HepG2 (cell line): ENCODE results near the gene GSDMA. TPM values are rescaled to one million over a fixed set of nuclear protein-coding genes. Genes with fewer than 3 reads are reported as not detected.

ENCODE experiments used
- CBFB ChIP-seq: sonication (generic); formaldehyde crosslinking; IDR thresholded peaks from 2 replicates; pipeline ENCODE4 v1.4.0; 2020; ENCODE audit warnings: missing genetic modification reagents
- CREBL2 ChIP-seq: sonication (generic); formaldehyde crosslinking; IDR thresholded peaks from 2 replicates; pipeline ENCODE4 v1.8.1; 2023; ENCODE audit warnings: missing genetic modification reagents, mild to moderate bottlenecking, borderline replicate concordance
- DNMT1 ChIP-seq: sonication (generic); formaldehyde crosslinking; IDR thresholded peaks from 2 replicates; pipeline ENCODE4 v1.5.1; 2020; ENCODE audit warnings: mild to moderate bottlenecking, missing genetic modification reagents
- FOSL1 ChIP-seq: sonication (generic); formaldehyde crosslinking; IDR thresholded peaks from 2 replicates; pipeline ENCODE4 v1.9.0; 2021; ENCODE audit warnings: missing genetic modification reagents, borderline replicate concordance
- NFE2 ChIP-seq: sonication (generic); formaldehyde crosslinking; IDR thresholded peaks from 2 replicates; pipeline ENCODE4 v1.4.0; 2020; ENCODE audit warnings: missing genetic modification reagents
- ONECUT2 ChIP-seq: sonication (generic); formaldehyde crosslinking; IDR thresholded peaks from 2 replicates; pipeline ENCODE4 v1.4.0; 2020; ENCODE audit warnings: missing genetic modification reagents
- REPIN1 ChIP-seq: sonication (generic); formaldehyde crosslinking; IDR thresholded peaks from 2 replicates; pipeline ENCODE4 v1.8.0; 2022; ENCODE audit warnings: missing genetic modification reagents, low read depth, mild to moderate bottlenecking, borderline replicate concordance
- RERE ChIP-seq: IDR thresholded peaks from 2 replicates; pipeline ENCODE4 v1.6.1; 2016; ENCODE audit warnings: low read depth, missing genetic modification reagents, missing compliant biosample characterization
- TIGD3 ChIP-seq: sonication (generic); formaldehyde crosslinking; IDR thresholded peaks from 2 replicates; pipeline ENCODE4 v1.5.1; 2020; ENCODE audit warnings: mild to moderate bottlenecking, missing genetic modification reagents, borderline replicate concordance
- ZBTB14 ChIP-seq: sonication (generic); formaldehyde crosslinking; IDR thresholded peaks from 2 replicates; pipeline ENCODE4 v1.4.0; 2020; ENCODE audit warnings: missing genetic modification reagents
- ZHX2 ChIP-seq, 2 experiments: sonication (generic) in 1 of 2; formaldehyde crosslinking in 1 of 2; IDR thresholded peaks; 2 replicates each; pipeline versions ENCODE4 v1.6.1 to v1.9.0; 2014 to 2022; ENCODE audit warnings: antibody characterized with exemption in 1 of 2, borderline replicate concordance in 1 of 2, inconsistent platforms in 1 of 2, low read depth in 1 of 2, missing genetic modification reagents in 1 of 2
- ZNF615 ChIP-seq: sonication (generic); formaldehyde crosslinking; IDR thresholded peaks from 2 replicates; pipeline ENCODE4 v1.5.0; 2020; ENCODE audit warnings: mild to moderate bottlenecking, missing genetic modification reagents, borderline replicate concordance
- ZNF83 ChIP-seq: sonication (generic); formaldehyde crosslinking; IDR thresholded peaks from 2 replicates; pipeline ENCODE4 v1.4.0; 2020; ENCODE audit warnings: missing genetic modification reagents, mild to moderate bottlenecking, borderline replicate concordance
- polyA plus RNA-seq, 8 experiments: library from polyadenylated mRNA; depleted of rRNA in 3 of 8; stranded (reverse) in 7 of 8; unstranded in 1 of 8; fragments of >200 nt; fragmentation: Illumina TruSeq in 4 of 8; extraction: Trizol in 4 of 8; gene quantifications; 2 replicates each; pipeline versions ENCODE4 v1.2.1 to v1.2.3, GENCODE V29; 2011 to 2016; ENCODE audit warnings: low read depth in 4 of 8, missing spikeins in 1 of 8, mixed read lengths in 1 of 8; ENCODE audit not compliant: insufficient read depth in 1 of 8
- total RNA-seq, 5 experiments: library from RNA; depleted of rRNA; stranded (reverse); fragments of >200 nt; fragmentation: Illumina TruSeq; extraction: Trizol; gene quantifications; 2 replicates each; pipeline ENCODE4 v1.2.3, GENCODE V29; 2016; ENCODE audit warnings: low read depth in 1 of 5

GSDMA gene
- total and polyA plus RNA-seq, 2 of the 13 experiments (the other 11 are each of a cell fraction or from before 2014, with no cell fraction given) = not detected

DNA sequence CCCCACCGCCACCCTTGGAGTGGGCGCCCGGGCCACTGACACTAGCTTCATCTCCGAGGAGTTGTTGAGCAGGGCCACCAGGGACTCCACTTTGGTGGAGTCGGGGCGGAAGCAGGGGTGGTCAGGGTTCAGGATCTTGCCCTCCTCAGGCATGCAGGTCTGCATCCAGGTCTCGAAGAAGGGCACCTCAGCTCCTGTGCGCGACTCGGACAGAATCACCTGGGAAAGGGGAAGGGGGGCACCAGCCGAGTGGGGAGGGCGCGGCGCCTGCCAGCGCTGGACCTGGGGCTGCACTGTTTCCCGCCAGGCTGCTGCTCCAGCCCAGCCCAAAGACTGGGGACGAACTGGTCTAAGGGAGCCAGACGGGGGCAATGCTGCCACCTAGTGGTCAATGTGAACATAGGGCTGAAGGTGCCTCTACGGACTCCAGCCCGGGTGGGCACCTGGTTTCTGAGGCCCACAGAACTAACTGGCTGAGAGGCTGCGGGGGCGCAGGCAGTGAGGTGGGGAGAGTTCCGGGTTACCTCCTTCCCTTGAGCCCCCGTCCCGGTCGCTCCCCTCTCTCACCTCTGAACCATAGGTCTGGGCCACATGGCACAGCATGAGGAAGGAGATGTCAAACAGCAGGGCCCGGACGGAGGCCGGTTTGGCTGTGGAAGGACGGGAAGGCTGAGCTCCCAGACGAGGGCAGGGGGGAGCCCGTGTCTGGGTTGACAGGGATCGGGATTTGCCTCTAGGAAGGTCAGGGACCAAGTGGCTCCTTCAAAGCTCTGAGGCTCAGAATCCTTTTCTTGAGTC is 64.2 kb downstream of the GSDMA start (continued):
- no peak for TF ChIP-seq RERE (CRISPR knock-in tag)
- no peak for TF ChIP-seq ZNF615 (CRISPR knock-in tag)
- no peak for TF ChIP-seq ZBTB14 (CRISPR knock-in tag)
- no peak for TF ChIP-seq ZHX2 (IDR thresholded peaks at IDR 0.05; ENCODE audit: low read depth)
- no peak for TF ChIP-seq ZHX2 (CRISPR knock-in tag; IDR thresholded peaks at IDR 0.05; ENCODE audit: borderline replicate concordance)
- TF ChIP-seq ZNF83 (CRISPR knock-in tag) = no peak
- TF ChIP-seq CBFB = no peak
- 0 out of 2 replicates have a peak, but pooled peaks have one; percentile 34 for TF ChIP-seq DNMT1 (CRISPR knock-in tag)
- TF ChIP-seq FOSL1 (CRISPR knock-in tag) = no peak
- peak; percentile 68; the same call in 1 of the 2 replicates for TF ChIP-seq REPIN1 (CRISPR knock-in tag)
- no peak for TF ChIP-seq NFE2 (CRISPR knock-in tag)
- no peak for TF ChIP-seq CREBL2 (CRISPR knock-in tag)
- TF ChIP-seq ONECUT2 (CRISPR knock-in tag) = no peak
- TF ChIP-seq TIGD3 (CRISPR knock-in tag) = no peak
